Measurements from ENCODE around the gene FXYD6. TPM values are rescaled to one million over a fixed set of nuclear protein-coding genes. Genes with fewer than 3 reads are reported as not detected.

FXYD6 gene
- total and polyA plus RNA-seq, 9 donors, result 119 to 445 (median 264) TPM

DNA sequence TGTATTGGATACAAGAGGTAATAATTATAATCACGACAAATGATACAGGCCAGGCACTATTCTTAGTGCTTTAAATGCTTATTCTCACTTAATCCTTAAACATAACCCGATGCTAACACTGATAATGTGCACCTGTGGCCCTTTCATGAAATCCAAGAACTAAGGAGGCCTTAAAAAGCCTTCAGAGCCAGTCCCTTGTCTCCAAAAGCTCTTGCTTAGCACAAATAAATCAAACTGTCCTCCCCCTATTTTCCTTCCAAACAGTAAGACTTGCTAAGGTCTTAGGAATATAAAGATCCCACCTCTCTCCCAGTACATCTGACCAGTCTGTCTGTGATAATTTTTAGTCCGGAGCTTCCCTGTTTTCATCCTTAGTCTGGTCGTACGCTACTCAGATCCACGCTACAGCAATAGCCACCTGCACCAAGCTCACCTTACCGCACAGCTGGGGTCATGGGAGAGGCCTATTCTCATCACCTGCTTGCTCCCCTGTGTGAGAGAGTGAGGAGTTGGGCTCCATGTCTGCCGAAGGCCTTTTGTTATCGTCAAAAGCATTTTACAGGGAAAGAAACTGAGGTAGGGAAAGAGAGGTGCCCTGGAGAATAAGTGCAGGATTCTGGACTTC, 16.9 kb downstream of the FXYD6 start:
- Histone ChIP-seq H3K9me3 (no peaks in the 10 kb centered on the region), H3K27me3 (no peaks in the 10 kb centered on the region), H3K4me1 (ENCODE audit: insufficient read depth) (peaks cover 41% of the 10 kb centered on the region), H3K36me3 (no peaks in the 10 kb centered on the region), H3K27ac (peak overlapping the region in 1 of 2 donors; percentile 1), H3K4me3 (no peak overlapping the region)
- TF ChIP-seq POLR2A (IDR thresholded peaks at IDR 0.05) (no peak), EP300 (IDR thresholded peaks at IDR 0.05) (no peak), CTCF (IDR thresholded peaks at IDR 0.05) (no peak)
- WGBS, 3 donors, result 57 to 72% (median 67%) methylated on average over 9 of the region's 9 CpGs
- DNase-seq, result no peak
- intact Hi-C loops (cut with DNase I), result loop anchor here in 1 of 4 donors (2.0 kb wide), 1 partner anchor 57 kb away; no protein-coding TSS in a partner anchor

GRCh38 chr11:117859061-117859460, 17.4 kb downstream of the FXYD6 start:
- Histone ChIP-seq H3K27me3 (no peaks in the 10 kb centered on the region), H3K9me3 (no peaks in the 10 kb centered on the region), H3K4me1 (ENCODE audit: insufficient read depth) (peaks cover 41% of the 10 kb centered on the region), H3K36me3 (no peaks in the 10 kb centered on the region), H3K27ac (peak overlapping the region in 1 of 2 donors; percentile 1), H3K4me3 (no peak overlapping the region)
- intact Hi-C loops (cut with DNase I), result loop anchor here in 1 of 4 donors (2.0 kb wide), 1 partner anchor 56 kb away; no protein-coding TSS in a partner anchor
- DNase-seq, result peak in 4 of 5 donors; percentile 23 to 60 (median 48)
- TF ChIP-seq POLR2A (IDR thresholded peaks at IDR 0.05) (no peak), CTCF (IDR thresholded peaks at IDR 0.05) (no peak), EP300 (IDR thresholded peaks at IDR 0.05) (no peak)
- 68 to 74% (median 69%) methylated on average over 10 of the region's 10 CpGs for WGBS, 3 donors

DNA sequence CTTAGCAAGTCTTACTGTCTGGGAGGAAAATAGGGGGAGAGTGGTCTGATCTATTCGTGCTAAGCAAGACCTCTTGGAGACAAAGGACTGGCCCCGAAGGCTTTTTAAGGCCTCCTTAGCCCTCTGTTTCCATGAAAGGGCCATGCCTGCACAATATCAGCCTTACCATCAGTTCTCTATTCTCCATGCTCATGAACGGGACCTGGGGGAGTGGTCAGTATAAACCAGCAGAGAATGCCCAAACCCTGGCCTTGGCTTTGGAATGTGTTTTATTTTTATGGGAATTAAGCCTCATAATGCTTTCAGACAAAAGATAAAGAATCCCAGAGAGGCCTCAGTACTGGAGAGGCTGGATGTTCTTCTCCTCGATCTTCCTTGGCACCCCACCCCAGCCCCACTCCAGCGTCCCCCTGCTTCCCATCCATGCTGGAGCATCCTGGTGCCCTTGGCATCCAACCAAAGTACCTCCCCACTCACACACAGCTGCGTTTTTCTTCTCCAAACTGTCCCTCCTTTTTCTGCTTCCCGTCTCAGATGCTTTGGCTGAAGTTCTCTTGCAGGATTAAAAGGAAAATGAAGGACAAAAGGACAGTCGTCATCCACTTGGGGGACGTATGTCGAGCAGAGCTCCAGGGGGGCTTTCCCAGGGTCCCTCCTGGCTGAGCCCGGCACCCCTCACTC, 18.6 kb downstream of the FXYD6 start:
- Histone ChIP-seq H3K4me3 (no peak overlapping the region), H3K9me3 (no peaks in the 10 kb centered on the region), H3K4me1 (ENCODE audit: insufficient read depth) (peaks cover 41% of the 10 kb centered on the region), H3K27ac (peak overlapping the region; percentile 45 to 73), H3K27me3 (no peaks in the 10 kb centered on the region), H3K36me3 (no peaks in the 10 kb centered on the region)
- peak in 4 of 5 donors; percentile 43 to 81 (median 56) for DNase-seq
- intact Hi-C loops (cut with DNase I), result loop anchor here in 1 of 4 donors (2.0 kb wide), 1 partner anchor 55 kb away; no protein-coding TSS in a partner anchor
- WGBS, 3 donors, result 21 to 30% (median 23%) methylated on average over 11 of the region's 11 CpGs
- TF ChIP-seq CTCF (IDR thresholded peaks at IDR 0.05), result no peak
- no peak for TF ChIP-seq POLR2A (IDR thresholded peaks at IDR 0.05)
- no peak for TF ChIP-seq EP300 (IDR thresholded peaks at IDR 0.05)

DNA sequence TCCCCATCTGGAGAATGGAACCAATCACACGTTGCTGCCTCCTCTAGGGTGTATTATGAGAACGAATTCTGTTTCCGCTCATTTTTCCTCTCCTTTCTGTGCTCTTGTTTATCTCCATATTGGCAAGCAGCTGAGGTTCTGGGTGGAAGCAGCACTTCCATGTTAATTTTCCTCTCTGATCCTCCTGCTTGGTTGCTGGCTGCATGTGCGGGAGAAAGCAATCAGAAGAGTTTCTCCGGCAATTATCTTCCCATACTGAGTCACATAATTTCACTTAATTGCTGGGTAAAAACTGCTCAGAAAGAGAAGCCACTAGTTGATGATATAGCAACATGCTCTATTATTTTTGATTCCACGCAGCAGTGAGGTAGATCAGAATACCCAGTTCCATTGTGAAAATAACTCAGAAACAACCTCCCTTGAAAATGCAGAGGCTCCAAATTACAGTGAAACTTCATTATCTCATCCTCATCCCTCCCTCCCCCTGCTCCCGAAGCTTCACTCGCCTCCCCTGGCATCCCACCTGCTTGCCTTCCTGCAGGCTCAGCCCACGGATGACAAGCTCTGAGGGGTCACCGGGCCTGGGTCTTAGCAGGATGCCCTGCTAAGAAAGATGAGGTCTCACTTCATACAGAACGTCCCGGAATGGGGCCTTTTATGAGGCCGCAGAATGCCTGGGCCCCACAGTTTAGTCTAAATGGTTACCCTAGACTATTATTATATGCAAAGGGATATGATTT, 20.4 kb downstream of the FXYD6 start:
- 44 to 69% (median 57%) methylated on average over 13 of the region's 13 CpGs for WGBS, 3 donors
- Histone ChIP-seq H3K4me3 (no peak overlapping the region), H3K27ac (no peak overlapping the region), H3K36me3 (no peaks in the 10 kb centered on the region), H3K4me1 (ENCODE audit: insufficient read depth) (peaks cover 29% of the 10 kb centered on the region), H3K27me3 (no peaks in the 10 kb centered on the region), H3K9me3 (no peaks in the 10 kb centered on the region)
- intact Hi-C loops (cut with DNase I), result no loop called here
- TF ChIP-seq CTCF (IDR thresholded peaks at IDR 0.05), result no peak
- no peak for TF ChIP-seq EP300 (IDR thresholded peaks at IDR 0.05)
- no peak for TF ChIP-seq POLR2A (IDR thresholded peaks at IDR 0.05)
- DNase-seq, result peak in 1 of 5 donors; percentile 12
